Kidney glomerular epithelial cell (primary cell): ENCODE measurements around the gene PRSS57.
"Not testable (repeated sequence)": the region's sequence is repeated elsewhere in the genome, so short reads cannot be mapped to it uniquely, and the experiment has no call there.

Source experiments
- DNase-seq: peaks from one replicate; lab custom pipeline; 2025; lab: John Stamatoyannopoulos, UW

The PRSS57 gene

GRCh38 chr19:674282-675151 lies 20.7 kb downstream of the PRSS57 start:
- DNase-seq = no peak

- DNase-seq = no peak
Measured at GRCh38 chr19:670609-671075, 24.6 kb downstream of the PRSS57 start.

GRCh38 chr19:668675-669434 lies 26.4 kb downstream of the PRSS57 start:
- DNase-seq = not testable (repeated sequence)

GRCh38 chr19:666985-667573 lies 28.2 kb downstream of the PRSS57 start:
- not testable (repeated sequence) for DNase-seq

GRCh38 chr19:664913-665443 lies 30.3 kb downstream of the PRSS57 start:
- peak; percentile 72 for DNase-seq

GRCh38 chr19:663682-664117 lies 31.6 kb downstream of the PRSS57 start:
- no peak for DNase-seq

GRCh38 chr19:662962-663681 lies 32.1 kb downstream of the PRSS57 start, which contains the start of gene RNF126:
Gene RNF126, minus strand, starts transcription at chr19:663214. Its CDS starts 93 bp downstream, at chr19:663121.
- DNase-seq = peak; percentile 80

GRCh38 chr19:662207-662961 lies 32.9 kb downstream of the PRSS57 start:
- DNase-seq = peak; percentile 36

GRCh38 chr19:661427-662196 lies 33.6 kb downstream of the PRSS57 start:
- no peak for DNase-seq

- peak; percentile 55 for DNase-seq
Measured at GRCh38 chr19:660793-661426, 34.3 kb downstream of the PRSS57 start.

GRCh38 chr19:658916-659839 lies 36.1 kb downstream of the PRSS57 start:
- no peak for DNase-seq

GRCh38 chr19:658059-658839 lies 37.0 kb downstream of the PRSS57 start:
- no peak for DNase-seq

- DNase-seq = no peak
Measured at GRCh38 chr19:657611-658010, 37.6 kb downstream of the PRSS57 start.

GRCh38 chr19:656751-657559 lies 38.3 kb downstream of the PRSS57 start:
- DNase-seq = no peak

- DNase-seq = no peak
Measured at GRCh38 chr19:655691-656090, 39.6 kb downstream of the PRSS57 start.

- DNase-seq = no peak
Measured at GRCh38 chr19:653425-653824, 41.8 kb downstream of the PRSS57 start.
